ENCODE data around the gene CACTIN.

- TF ChIP-seq YY1 (IDR thresholded peaks at IDR 0.05; ENCODE audit: insufficient read depth, insufficient read length), result no peak
- TF ChIP-seq ZNF274 (IDR thresholded peaks at IDR 0.05; ENCODE audit: low read depth, low read length), result no peak
- no peak for TF ChIP-seq SUZ12 (IDR thresholded peaks at IDR 0.05; ENCODE audit: extremely low read depth, insufficient read depth, insufficient read length)
These were observed 19.1 kb downstream of the CACTIN start for GRCh38 chr19:3607303-3608078.
